ENCODE measurements around the gene STMN1. TPM values are rescaled to one million over a fixed set of nuclear protein-coding genes. Genes with fewer than 3 reads are reported as not detected.

STMN1 gene
- total and polyA plus RNA-seq, 5 donors: 10.3 to 20.7 (median 16.5) TPM

GRCh38 chr1:25875856-25876692 lies 30.1 kb downstream of the STMN1 start:
- Histone ChIP-seq H3K9me3 (ENCODE audit: control insufficient read depth, low read length) (no peaks in the 10 kb centered on the region), H3K27me3 (ENCODE audit: control insufficient read depth, insufficient read depth) (no peaks in the 10 kb centered on the region), H3K4me3 (ENCODE audit: low read length) (peak overlapping the region; percentile 61), H3K27ac (ENCODE audit: low read length) (peak overlapping the region; percentile 8), H3K4me1 (ENCODE audit: control insufficient read depth, insufficient read depth, low read length) (peaks cover 4% of the 10 kb centered on the region)
- WGBS: 28% methylated on average over 32 of the region's 32 CpGs
- intact Hi-C loops (cut with DNase I): no loop called here
- DNase-seq (no peak), ATAC-seq (peak; percentile 59 to 74)

GRCh38 chr1:25875154-25875855 lies 30.9 kb downstream of the STMN1 start, which contains the start of gene PAQR7:
Gene PAQR7 (minus strand): TSS chr1:25875708. CDS start chr1:25863839, 11,869 bp downstream.
- no peaks in the 10 kb centered on the region for H3K27me3 ChIP-seq (ENCODE audit: control insufficient read depth, insufficient read depth)
- WGBS: under 1% methylated on average over 75 of the region's 75 CpGs

DNA sequence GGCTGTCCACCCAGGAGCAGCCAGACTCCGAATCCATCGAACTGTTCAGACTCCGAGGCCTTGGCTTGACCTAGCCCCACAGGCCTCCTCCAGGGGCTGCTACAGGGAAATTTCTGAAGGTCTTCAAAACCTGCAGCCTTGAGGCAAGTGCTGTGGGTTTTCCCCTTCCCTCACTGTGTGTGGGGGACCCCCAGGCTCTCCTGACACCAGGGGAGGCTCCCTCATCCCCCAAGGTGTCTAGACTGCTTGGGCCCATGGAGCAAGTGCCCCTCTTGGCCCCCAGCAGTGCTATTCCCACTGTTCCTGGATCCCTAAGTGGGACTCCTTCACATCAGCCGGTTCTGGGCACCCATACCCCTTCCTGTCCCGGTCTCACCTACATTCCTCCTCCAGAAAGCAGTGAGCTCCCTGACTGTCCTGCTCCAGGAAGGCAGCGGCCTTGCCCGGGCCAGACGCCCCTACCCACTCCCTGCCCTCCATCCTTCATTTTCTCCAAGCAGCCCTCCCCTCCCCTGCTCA lies 31.5 kb downstream of the STMN1 start:
- Histone ChIP-seq H3K27ac (ENCODE audit: low read length) (no peak overlapping the region), H3K4me1 (ENCODE audit: control insufficient read depth, insufficient read depth, low read length) (peaks cover 4% of the 10 kb centered on the region), H3K9me3 (ENCODE audit: control insufficient read depth, low read length) (no peaks in the 10 kb centered on the region), H3K27me3 (ENCODE audit: control insufficient read depth, insufficient read depth) (no peaks in the 10 kb centered on the region), H3K4me3 (ENCODE audit: low read length) (peak overlapping the region; percentile 61)
- ATAC-seq (peak in 1 of 2 donors; percentile 6), DNase-seq (no peak)
- intact Hi-C loops (cut with DNase I): no loop called here
- WGBS: 41% methylated on average over 8 of the region's 8 CpGs

More at GRCh38 chr1:25875154-25875855, 30.9 kb downstream of the STMN1 start, which contains the start of gene PAQR7:
- intact Hi-C loops (cut with DNase I): no loop called here
- peak; percentile 89 to 91 for ATAC-seq
- Histone ChIP-seq H3K27ac (ENCODE audit: low read length) (peak within 1 kb of the TSS; percentile 8), H3K9me3 (ENCODE audit: control insufficient read depth, low read length) (no peaks in the 10 kb centered on the region), H3K4me1 (ENCODE audit: control insufficient read depth, insufficient read depth, low read length) (peaks cover 4% of the 10 kb centered on the region), H3K4me3 (ENCODE audit: low read length) (peak within 1 kb of the TSS; percentile 61)
- DNase-seq: peak; percentile 79 to 93 (median 92)

DNA sequence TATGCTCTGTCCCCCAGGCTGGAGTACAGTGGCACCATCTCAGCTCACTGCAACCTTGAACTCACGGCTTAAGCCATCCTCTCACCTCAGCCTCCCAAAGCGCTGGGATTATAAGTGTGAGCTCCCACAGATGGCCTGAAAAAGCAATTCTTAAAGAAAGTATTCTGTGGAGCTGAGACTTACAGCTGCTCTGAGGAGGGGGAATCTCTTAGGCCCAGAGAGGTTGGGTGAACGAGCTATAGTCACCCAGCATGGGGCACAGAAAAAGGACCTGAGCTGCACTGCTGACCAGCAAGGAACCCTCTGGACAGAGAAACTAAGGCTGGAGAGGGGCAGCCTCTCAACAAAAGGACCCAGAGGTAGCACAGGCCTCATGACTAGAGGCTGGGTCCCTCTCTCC lies 32.0 kb downstream of the STMN1 start:
- intact Hi-C loops (cut with DNase I): no loop called here
- Histone ChIP-seq H3K27ac (ENCODE audit: low read length) (no peak overlapping the region), H3K4me1 (ENCODE audit: control insufficient read depth, insufficient read depth, low read length) (peaks cover 4% of the 10 kb centered on the region), H3K4me3 (ENCODE audit: low read length) (no peak overlapping the region), H3K27me3 (ENCODE audit: control insufficient read depth, insufficient read depth) (no peaks in the 10 kb centered on the region), H3K9me3 (ENCODE audit: control insufficient read depth, low read length) (no peaks in the 10 kb centered on the region)
- 94% methylated on average over 3 of the region's 3 CpGs for WGBS
- ATAC-seq: no peak
- DNase-seq: peak in 1 of 3 donors; percentile 21

DNA sequence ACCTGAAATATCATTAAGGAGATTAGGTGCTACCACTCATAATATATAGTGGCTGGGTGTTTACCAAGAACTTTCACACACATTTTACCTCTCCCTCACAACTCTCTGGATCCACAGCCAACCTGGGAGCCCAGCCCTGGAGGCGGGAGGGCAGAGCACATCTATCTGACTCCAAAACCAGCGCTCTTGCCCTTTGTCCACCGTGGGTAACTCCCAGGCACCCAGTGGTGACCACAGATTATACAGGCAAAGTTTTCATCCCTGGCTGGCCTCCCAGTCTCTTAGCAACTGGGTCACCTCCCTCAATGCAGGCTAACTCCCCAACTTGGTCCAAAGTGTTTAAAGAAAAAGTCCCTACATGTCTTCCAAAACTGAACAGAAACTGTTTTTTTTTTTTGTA lies 33.1 kb downstream of the STMN1 start:
- H3K4me1 ChIP-seq (ENCODE audit: control insufficient read depth, insufficient read depth, low read length): peaks cover 4% of the 10 kb centered on the region
- 75% methylated on average over 3 of the region's 3 CpGs for WGBS
- H3K9me3 ChIP-seq (ENCODE audit: control insufficient read depth, low read length): no peaks in the 10 kb centered on the region
- DNase-seq (peak in 1 of 3 donors; percentile 53), ATAC-seq (no peak)
- intact Hi-C loops (cut with DNase I): no loop called here
- no peak overlapping the region for H3K27ac ChIP-seq (ENCODE audit: low read length)
- no peaks in the 10 kb centered on the region for H3K27me3 ChIP-seq (ENCODE audit: control insufficient read depth, insufficient read depth)
- no peak overlapping the region for H3K4me3 ChIP-seq (ENCODE audit: low read length)

DNA sequence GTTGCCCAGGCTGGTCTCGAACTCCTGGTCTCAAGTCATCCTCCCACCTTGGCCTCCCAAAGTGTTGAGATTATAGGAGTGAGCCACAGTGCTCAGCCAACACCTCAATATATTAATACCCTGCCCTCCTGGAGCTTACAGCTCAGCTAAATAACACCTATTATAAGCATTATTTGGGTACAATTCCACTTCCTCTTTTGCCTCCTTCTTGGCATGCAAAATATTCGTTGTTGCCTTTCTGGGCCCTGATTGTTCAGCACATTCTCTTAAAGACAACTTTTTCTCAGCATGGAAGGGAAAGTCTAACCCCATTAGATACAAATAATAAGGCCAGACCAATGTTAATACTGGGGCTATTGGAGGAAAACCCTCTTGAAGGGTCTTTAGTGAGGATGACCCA lies 33.5 kb downstream of the STMN1 start:
- H3K27me3 ChIP-seq (ENCODE audit: control insufficient read depth, insufficient read depth): no peaks in the 10 kb centered on the region
- H3K9me3 ChIP-seq (ENCODE audit: control insufficient read depth, low read length): no peaks in the 10 kb centered on the region
- ATAC-seq (no peak), DNase-seq (no peak)
- H3K27ac ChIP-seq (ENCODE audit: low read length): no peak overlapping the region
- peaks cover 4% of the 10 kb centered on the region for H3K4me1 ChIP-seq (ENCODE audit: control insufficient read depth, insufficient read depth, low read length)
- WGBS: 67% methylated on average over 2 of the region's 2 CpGs
- no peak overlapping the region for H3K4me3 ChIP-seq (ENCODE audit: low read length)
- intact Hi-C loops (cut with DNase I): no loop called here

- ATAC-seq: no peak
These were observed 34.3 kb downstream of the STMN1 start for GRCh38 chr1:25871704-25872494.

GRCh38 chr1:25871086-25871703 lies 35.0 kb downstream of the STMN1 start:
- ATAC-seq (no peak), DNase-seq (no peak)
- H3K4me1 ChIP-seq (ENCODE audit: control insufficient read depth, insufficient read depth, low read length): peaks cover 4% of the 10 kb centered on the region
- H3K9me3 ChIP-seq (ENCODE audit: control insufficient read depth, low read length): no peaks in the 10 kb centered on the region
- no peak overlapping the region for H3K27ac ChIP-seq (ENCODE audit: low read length)
- intact Hi-C loops (cut with DNase I): no loop called here
- no peak overlapping the region for H3K4me3 ChIP-seq (ENCODE audit: low read length)
- 28% methylated on average over 5 of the region's 5 CpGs for whole genome bisulfite sequencing
- H3K27me3 ChIP-seq (ENCODE audit: control insufficient read depth, insufficient read depth): no peaks in the 10 kb centered on the region

More at GRCh38 chr1:25871704-25872494, 34.3 kb downstream of the STMN1 start:
- peaks cover 4% of the 10 kb centered on the region for H3K4me1 ChIP-seq (ENCODE audit: control insufficient read depth, insufficient read depth, low read length)
- no peaks in the 10 kb centered on the region for H3K9me3 ChIP-seq (ENCODE audit: control insufficient read depth, low read length)
- intact Hi-C loops (cut with DNase I): no loop called here
- H3K27ac ChIP-seq (ENCODE audit: low read length): no peak overlapping the region
- H3K27me3 ChIP-seq (ENCODE audit: control insufficient read depth, insufficient read depth): no peaks in the 10 kb centered on the region
- H3K4me3 ChIP-seq (ENCODE audit: low read length): no peak overlapping the region
- DNase-seq: no peak
- 79% methylated on average over 9 of the region's 9 CpGs for WGBS

GRCh38 chr1:25870614-25871013 lies 35.6 kb downstream of the STMN1 start:
- H3K4me1 ChIP-seq (ENCODE audit: control insufficient read depth, insufficient read depth, low read length): peaks cover 4% of the 10 kb centered on the region
- H3K27ac ChIP-seq (ENCODE audit: low read length): no peak overlapping the region
- intact Hi-C loops (cut with DNase I): no loop called here
- 82% methylated on average over 1 of the region's 1 CpG for WGBS
- H3K9me3 ChIP-seq (ENCODE audit: control insufficient read depth, low read length): no peaks in the 10 kb centered on the region
- ATAC-seq: no peak
- no peak for DNase-seq
- no peak overlapping the region for H3K4me3 ChIP-seq (ENCODE audit: low read length)
- no peaks in the 10 kb centered on the region for H3K27me3 ChIP-seq (ENCODE audit: control insufficient read depth, insufficient read depth)

DNA sequence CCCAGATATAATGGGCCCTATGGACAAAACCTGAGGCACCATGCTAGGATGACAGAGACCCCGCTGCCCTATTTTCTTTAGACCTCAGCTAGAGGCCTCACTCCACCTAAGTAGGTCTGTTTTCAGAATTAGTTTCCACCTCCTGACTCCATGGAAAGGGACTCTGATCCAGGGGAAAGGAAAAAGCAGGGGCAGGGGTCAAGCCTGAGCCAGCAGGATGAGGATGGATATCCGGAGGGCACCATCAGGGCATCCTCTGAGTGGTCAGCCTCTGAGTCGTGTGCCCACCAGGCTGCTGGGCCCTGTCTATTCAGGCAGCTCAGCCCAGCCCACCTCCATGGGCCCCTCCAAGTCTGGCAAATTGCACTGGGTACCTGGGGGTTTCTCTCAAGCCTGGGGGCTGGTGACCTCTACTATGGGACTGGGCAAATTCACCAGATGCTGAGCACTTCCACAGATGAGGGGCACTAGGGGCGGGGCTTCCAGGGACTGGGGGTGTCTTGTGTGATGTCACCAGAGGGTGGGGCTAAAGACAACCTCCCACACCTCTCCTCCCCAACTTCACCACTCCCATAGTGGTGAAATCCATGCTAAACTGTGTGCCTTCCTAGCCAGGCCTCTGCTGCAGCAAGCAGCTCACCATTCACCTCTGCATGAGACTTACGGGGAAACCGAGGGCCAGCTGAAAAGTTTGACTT lies 36.2 kb downstream of the STMN1 start:
- no peak for ATAC-seq
- Histone ChIP-seq H3K27me3 (ENCODE audit: control insufficient read depth, insufficient read depth) (no peaks in the 10 kb centered on the region), H3K4me3 (ENCODE audit: low read length) (no peak overlapping the region), H3K9me3 (ENCODE audit: control insufficient read depth, low read length) (no peaks in the 10 kb centered on the region), H3K4me1 (ENCODE audit: control insufficient read depth, insufficient read depth, low read length) (peaks cover 4% of the 10 kb centered on the region), H3K27ac (ENCODE audit: low read length) (no peak overlapping the region)
- DNase-seq: peak in 1 of 3 donors; percentile 48
- intact Hi-C loops (cut with DNase I): no loop called here
- WGBS: 89% methylated on average over 6 of the region's 6 CpGs

Data from right cardiac atrium (tissue), 5 donors.